Measurements from ENCODE around the gene F10. TPM values are rescaled to one million over a fixed set of nuclear protein-coding genes. Genes with fewer than 3 reads are reported as not detected.
"Not testable (repeated sequence)": the region's sequence is repeated elsewhere in the genome, so short reads cannot be mapped to it uniquely, and the experiment has no call there.

F10 gene
- total RNA-seq, 1 donor from 2014 or later = 0.62 TPM

GRCh38 chr13:113102727-113103126 is 19.9 kb upstream of the F10 start:
- DNase-seq = no peak

GRCh38 chr13:113103646-113104045 is 19.0 kb upstream of the F10 start:
- DNase-seq = no peak

DNA sequence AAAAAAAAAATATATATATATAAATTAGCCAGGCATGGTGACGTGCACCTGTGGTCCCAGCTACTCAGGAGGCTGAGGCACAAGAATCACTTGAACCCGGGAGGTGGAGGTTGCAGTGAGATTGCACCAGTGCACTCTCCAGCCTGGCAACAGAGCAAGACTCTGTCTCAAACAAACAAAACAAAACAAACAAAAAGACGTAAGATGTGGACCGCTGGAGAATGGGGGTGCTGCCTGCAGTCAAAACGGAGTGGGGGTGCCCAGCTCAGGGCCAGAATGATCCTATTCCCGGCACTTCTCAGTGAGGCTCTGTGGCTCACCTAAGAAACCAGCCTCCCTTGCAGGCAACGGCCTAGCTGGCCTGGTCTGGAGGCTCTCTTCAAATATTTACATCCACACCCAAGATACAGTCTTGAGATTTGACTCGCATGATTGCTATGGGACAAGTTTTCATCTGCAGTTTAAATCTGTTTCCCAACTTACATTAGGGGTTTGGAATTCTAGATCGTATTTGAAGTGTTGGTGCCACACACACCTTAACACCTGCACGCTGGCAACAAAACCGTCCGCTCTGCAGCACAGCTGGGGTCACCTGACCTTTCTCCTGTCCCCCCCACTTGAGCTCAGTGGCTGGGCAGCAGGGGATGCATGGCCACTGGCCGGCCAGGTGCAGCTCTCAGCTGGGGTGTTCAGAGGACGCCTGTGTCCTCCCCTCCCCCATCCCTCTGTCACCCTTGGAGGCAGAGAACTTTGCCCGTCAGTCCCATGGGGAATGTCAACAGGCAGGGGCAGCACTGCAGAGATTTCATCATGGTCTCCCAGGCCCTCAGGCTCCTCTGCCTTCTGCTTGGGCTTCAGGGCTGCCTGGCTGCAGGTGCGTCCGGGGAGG is 17.3 kb upstream of the F10 start, which contains the start of gene F7:
Gene F7 (plus strand): TSS at position 760 of the 889 bp plus-strand sequence. CDS start 51 bp downstream, at position 811.
- no peak for DNase-seq

GRCh38 chr13:113105921-113106452 is 16.6 kb upstream of the F10 start:
- no peak for DNase-seq

GRCh38 chr13:113106711-113107351 is 15.8 kb upstream of the F10 start:
- no peak for DNase-seq

- not testable (repeated sequence) for DNase-seq
Observed at GRCh38 chr13:113108521-113108920, 14.1 kb upstream of the F10 start.

GRCh38 chr13:113109151-113110047 is 13.2 kb upstream of the F10 start:
- DNase-seq = no peak

DNA sequence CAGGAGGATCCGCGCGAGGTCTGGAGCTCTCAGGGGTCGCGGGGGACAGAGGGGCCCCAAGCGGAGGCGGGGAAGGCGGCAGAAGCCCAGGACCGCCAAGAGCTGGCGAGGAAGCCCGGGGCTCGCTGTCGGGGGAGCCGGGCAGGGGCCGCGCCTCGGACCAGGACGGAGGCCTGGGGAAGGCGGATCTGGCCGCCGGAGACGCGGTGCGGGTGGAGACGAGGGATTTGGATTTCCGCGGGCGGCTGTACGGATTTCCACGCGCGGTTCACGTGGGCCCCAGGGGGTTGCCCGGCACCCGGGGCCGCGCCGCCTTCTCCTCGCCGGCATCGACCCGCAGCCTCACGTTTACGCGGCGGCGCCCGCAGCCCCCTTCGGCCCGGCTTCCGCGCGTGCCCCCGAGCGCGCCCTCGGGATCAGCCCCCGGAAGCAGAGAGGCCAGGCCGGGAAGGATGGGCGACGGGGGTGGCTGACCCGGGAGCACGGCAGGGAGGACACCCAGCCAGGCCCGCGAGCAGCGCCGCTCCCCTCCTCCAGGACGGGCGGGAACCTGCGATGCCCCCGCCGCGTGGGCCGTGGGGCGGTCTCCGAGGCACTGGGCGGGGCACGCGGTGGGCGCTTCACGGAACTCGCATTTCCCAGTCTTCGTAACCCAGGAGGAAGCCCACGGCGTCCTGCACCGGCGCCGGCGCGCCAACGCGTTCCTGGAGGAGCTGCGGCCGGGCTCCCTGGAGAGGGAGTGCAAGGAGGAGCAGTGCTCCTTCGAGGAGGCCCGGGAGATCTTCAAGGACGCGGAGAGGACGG is 12.3 kb upstream of the F10 start:
- no peak for DNase-seq

DNA sequence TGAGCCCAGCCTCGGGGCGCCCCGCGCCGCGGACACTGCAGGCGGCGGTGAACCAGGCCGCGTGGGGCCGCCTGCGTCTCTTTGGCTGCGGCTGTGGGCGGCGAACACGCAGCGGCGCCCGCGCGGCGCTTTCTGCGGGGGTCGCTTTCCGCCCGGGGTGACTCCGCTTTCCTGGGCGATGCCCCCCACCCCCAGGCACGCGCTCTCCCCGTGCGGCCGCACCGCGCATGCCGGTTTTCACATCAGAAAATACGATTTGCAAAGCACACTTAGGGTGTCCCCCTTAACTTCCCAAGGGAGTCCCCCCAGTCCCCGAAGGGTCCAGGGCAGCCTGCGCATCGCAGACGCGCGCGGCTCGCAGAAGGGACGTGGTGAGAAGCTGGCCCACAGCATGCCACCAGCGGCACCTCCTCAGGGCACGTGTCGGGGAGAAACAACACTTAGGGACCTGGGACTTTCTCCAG is 11.7 kb upstream of the F10 start:
- no peak for DNase-seq

DNA sequence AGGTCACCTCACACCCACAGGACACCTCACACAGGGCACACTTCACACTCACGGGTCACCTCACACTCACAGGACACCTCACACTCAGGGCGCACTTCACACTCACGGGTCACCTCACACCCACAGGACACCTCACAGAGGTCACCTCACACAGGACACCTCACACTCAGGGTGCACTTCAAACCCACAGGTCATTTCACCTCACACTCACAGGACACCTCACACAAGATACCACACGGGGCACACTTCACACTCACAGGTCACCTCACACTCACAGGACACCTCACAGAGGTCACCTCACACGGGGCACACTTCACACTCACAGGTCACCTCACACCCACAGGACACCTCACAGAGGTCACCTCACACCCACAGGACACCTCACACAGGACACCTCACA is 10.8 kb upstream of the F10 start:
- DNase-seq = not testable (repeated sequence)

GRCh38 chr13:113112475-113112874 is 10.1 kb upstream of the F10 start:
- not testable (repeated sequence) for DNase-seq

DNA sequence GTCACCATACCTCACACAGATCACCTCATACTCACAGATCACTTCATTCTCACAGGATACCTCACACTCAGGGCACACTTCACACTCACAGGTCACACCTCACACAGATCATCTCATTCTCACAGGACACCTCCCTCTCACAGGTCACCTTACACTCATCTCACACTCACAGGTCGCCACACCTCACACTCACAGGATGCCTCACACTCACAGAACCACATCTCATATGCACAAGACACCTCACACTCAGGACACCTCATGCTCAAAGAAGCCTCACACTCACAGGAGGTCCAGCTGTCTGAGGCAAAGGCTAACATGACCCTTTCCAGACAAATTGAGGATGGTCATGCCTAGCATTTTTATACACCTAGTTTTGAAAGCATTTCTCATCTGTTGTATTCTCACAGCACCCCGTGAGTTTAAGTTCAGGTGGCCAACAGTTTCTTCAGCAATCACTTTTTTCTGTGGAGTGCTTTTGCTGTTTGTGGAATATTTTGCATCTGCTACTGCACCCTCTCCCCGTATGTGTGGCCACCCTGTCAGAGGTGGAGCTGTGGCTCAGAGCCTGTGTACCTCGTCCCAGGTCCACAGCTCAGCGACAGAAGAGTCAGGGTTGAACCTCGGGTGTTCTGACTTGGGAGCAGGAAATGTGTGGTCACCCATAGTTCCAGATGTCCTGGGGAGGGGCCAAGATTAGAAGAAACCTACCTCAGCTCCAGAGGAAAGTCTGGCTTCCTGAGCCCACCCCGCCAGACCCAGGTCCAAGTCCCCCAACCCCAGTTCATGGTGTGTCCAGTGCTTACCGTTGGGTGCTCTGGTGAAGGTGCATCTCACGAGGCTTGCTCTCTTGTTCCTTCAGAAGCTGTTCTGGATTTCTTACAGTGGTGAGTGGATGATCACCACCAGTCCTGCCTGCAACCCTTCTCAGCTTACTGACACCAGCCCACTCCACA is 9.4 kb upstream of the F10 start:
- DNase-seq = no peak

- no peak for DNase-seq
Observed at GRCh38 chr13:113113846-113114271, 8.7 kb upstream of the F10 start.

GRCh38 chr13:113114511-113115362 is 7.9 kb upstream of the F10 start:
- no peak for DNase-seq

DNA sequence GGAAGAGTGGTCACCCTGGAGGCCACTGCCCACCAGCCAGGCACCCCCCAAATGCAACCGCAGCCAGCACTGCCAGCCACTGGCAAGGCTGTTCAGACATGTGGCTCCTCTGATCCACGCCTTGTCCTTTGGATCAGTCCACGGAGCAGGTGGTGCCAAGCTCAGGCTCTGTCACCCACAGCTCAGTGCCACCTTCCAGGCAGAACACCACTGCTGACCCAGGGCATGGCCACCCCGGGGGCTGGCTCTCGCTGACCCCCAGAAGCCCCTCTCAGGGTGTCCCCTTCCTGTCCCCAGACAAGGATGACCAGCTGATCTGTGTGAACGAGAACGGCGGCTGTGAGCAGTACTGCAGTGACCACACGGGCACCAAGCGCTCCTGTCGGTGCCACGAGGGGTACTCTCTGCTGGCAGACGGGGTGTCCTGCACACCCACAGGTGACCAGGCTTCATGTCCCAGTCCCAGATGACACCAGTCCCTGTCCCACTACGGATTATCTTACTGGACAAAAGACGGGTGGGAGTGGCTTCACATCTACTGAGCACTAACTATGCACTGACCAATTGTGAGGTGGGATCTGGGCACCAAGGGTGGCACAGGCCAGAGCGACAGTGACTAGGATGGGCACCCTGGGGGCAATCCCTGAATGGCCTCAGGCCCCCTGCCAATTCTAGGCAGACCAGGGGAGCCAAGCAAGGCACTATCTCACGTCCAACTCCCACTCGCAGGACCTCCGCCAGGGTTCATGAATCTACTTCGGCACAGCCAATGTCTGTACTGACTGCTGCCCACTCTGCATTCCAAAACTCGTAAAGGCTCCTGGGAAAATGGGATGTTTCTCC is 7.0 kb upstream of the F10 start:
- DNase-seq = no peak

DNA sequence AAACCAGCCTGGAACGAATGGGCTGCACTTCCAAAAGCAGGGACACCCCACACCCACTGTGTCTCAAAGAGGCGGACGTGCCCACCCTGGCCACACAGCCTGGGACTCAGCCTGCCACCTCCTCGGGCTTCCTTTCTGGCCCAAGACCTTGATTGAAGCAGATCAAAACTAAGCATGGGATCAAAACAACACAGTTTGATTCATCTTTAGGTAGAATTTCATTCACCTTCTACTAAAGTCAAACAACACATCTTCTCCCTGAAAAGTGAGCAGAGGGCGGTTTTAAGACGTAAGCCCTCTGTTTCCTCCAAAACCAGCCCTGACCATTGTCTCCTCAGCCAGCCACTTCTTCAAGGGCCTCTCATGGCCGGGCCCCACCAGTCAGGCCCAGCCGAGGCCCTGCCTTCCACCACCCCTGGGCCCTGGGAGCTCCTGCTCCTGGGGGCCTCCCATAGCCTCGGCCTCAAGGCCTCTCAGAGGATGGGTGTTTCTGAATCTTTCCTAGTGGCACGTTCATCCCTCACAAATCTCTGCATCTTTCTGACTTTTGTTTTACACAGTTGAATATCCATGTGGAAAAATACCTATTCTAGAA is 6.3 kb upstream of the F10 start:
- DNase-seq = no peak

DNA sequence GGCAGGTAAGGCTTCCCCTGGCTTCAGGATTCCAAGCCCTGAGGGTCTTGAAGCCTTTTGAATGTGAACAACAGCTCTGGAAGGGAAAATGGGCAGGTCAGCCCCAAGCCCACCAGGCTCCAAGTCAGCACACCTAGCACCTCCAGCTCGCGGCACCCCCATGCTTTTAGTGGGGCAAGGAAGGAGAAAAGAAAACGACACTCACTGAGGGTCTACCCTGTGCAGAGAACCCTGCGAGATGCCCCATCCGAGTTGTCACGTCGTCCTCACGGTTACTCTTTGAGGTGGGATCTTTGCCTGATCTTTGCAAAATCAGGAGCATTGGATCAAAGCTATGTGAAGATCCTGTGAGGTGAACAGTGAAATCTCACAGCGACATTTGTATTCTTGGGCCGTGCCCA is 5.7 kb upstream of the F10 start:
- DNase-seq = no peak
